Activated CD8-positive, alpha-beta T cell treated with anti-CD3 and anti-CD28 coated beads for 36 hours (primary cell): Measurements from ENCODE around the gene KHNYN. TPM values are rescaled to one million over a fixed set of nuclear protein-coding genes. Genes with fewer than 3 reads are reported as not detected.
A peak's percentile ranks its signal among the peaks of the same experiment; 100 is the strongest.

Source experiments
- ATAC-seq: fragments of 200-7000 bp; cut with Tn5 transposase; one replicate; pipeline ENCODE4 v1.10.0; 2021; ENCODE audit warnings: mild to moderate bottlenecking, moderate library complexity
- CTCF ChIA-PET: fragments of 350-600 bp; sonication (Branson Sonifier 250); formaldehyde crosslinking; loops from one replicate; lab custom pipeline; 2021; ENCODE audit warnings: antibody characterized with exemption; lab: Charles Lee
- POLR2A ChIA-PET: fragments of 350-600 bp; sonication (Branson Sonifier 250); formaldehyde crosslinking; loops from one replicate; lab custom pipeline; 2021; ENCODE audit warnings: antibody characterized with exemption; lab: Charles Lee
- DNase-seq: peaks from one replicate; pipeline ENCODE4 v3.0.0-alpha.2; 2020
- H3K27ac Mint-ChIP-seq: one replicate; pipeline ENCODE4 v1.8.0; 2021; ENCODE audit warnings: mild to moderate bottlenecking, mixed read lengths
- H3K27me3 Mint-ChIP-seq: one replicate; pipeline ENCODE4 v1.8.0; 2021; ENCODE audit warnings: mixed read lengths
- H3K36me3 Mint-ChIP-seq: one replicate; pipeline ENCODE4 v1.8.0; 2021; ENCODE audit warnings: low read depth, mixed read lengths
- H3K4me1 Mint-ChIP-seq: one replicate; pipeline ENCODE4 v1.8.0; 2021; ENCODE audit warnings: low read depth, mixed read lengths
- H3K4me3 Mint-ChIP-seq: one replicate; pipeline ENCODE4 v1.8.0; 2021; ENCODE audit warnings: mild to moderate bottlenecking, moderate library complexity, mixed read lengths
- H3K9me3 Mint-ChIP-seq: one replicate; pipeline ENCODE4 v1.8.0; 2021; ENCODE audit warnings: mixed read lengths
- intact Hi-C: fragments of 100-400 bp; cut with micrococcal nuclease; formaldehyde crosslinking; loops from one replicate; pipeline ENCODE4 v1.10.0; 2022
- total RNA-seq, 2 experiments: library from RNA; stranded (reverse); gene quantifications; one replicate each; pipeline ENCODE4 v1.2.3, GENCODE V29; 2021
- TF ChIP-seq, protein P1 (sequence below): fragments of 200-600 bp; IDR thresholded peaks from one replicate; pipeline ENCODE4 v1.8.0; 2022; ENCODE audit warnings: antibody characterized with exemption, mild to moderate bottlenecking

Gene KHNYN
- total RNA-seq, 2 experiments from 2014 or later: 47.5 to 51.7 TPM

DNA sequence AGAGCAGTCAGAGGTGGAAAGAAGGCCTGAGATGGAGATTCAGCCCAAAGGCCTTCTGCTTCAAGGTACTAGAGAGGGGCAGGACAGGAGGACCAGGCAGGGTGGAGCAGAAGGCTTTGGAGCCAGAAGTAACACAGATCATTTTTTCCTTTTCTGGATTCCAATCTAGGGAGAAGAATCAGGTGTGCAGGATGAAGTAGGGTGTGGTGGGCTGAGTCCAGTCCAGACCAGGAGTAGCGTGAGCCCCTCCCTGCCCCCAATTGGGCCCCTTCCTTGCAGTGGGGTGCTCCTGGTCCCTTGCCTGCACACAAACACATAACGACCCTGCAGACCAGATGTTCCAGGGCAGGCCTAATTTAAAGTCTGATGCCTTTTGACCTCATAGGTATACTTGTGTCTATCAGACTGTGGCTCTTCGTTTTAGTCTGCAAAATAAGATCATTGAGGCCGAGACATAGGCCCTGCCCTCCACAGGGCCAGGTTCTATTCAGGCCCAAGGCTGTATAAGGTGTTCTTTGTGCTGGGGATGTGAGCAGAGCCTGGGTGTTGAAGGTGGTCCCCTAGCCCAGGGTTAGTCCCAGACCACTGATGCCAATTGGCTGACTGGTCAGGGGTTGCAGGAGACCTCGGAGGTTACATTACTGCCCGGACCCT lies 32.0 kb upstream of the KHNYN start:
- ATAC-seq: no peak
- Mint-ChIP-seq H3K36me3 (no peaks in the 10 kb centered on the region), H3K4me3 (no peak overlapping the region), H3K27ac (no peak overlapping the region), H3K4me1 (peaks cover 3% of the 10 kb centered on the region), H3K9me3 (no peaks in the 10 kb centered on the region), H3K27me3 (peaks cover 8% of the 10 kb centered on the region)
- CTCF ChIA-PET: interaction anchor here (0.9 to 3.6 kb wide), 4 partner anchors 27 to 155 kb away, joined by 3 to 14 read pairs (median 6); partner anchors contain the start of gene TINF2
- intact Hi-C loops: no loop called here
- POLR2A ChIA-PET: interaction anchor here (0.6 kb wide), 1 partner anchor 87 kb away, joined by 3 read pairs; no protein-coding TSS in a partner anchor
- no peak for DNase-seq
- TF ChIP-seq, protein P1, sequence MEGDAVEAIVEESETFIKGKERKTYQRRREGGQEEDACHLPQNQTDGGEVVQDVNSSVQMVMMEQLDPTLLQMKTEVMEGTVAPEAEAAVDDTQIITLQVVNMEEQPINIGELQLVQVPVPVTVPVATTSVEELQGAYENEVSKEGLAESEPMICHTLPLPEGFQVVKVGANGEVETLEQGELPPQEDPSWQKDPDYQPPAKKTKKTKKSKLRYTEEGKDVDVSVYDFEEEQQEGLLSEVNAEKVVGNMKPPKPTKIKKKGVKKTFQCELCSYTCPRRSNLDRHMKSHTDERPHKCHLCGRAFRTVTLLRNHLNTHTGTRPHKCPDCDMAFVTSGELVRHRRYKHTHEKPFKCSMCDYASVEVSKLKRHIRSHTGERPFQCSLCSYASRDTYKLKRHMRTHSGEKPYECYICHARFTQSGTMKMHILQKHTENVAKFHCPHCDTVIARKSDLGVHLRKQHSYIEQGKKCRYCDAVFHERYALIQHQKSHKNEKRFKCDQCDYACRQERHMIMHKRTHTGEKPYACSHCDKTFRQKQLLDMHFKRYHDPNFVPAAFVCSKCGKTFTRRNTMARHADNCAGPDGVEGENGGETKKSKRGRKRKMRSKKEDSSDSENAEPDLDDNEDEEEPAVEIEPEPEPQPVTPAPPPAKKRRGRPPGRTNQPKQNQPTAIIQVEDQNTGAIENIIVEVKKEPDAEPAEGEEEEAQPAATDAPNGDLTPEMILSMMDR: no peak

DNA sequence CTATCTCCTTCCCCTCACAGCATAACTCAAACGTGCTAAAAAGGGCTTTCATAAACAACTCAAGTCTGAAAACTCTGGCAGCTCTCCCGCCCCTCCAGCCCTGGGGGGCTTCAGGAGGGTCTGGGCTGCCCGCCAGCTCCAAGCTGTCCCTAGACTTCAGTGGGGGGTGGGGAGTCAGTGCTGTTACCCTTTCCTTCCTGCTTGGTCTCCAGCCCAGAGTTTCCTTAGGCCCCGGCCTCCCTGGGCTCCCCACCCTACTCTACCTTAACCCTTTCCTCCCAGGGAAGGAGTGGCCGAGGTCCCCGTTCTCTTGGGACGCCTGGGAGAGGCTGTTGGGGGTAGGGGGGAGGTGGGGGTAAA lies 31.5 kb upstream of the KHNYN start:
- Mint-ChIP-seq H3K9me3 (no peaks in the 10 kb centered on the region), H3K36me3 (no peaks in the 10 kb centered on the region), H3K4me1 (peaks cover 3% of the 10 kb centered on the region), H3K27me3 (peaks cover 8% of the 10 kb centered on the region), H3K27ac (no peak overlapping the region), H3K4me3 (no peak overlapping the region)
- TF ChIP-seq, protein P1: no peak
- ATAC-seq (no peak), DNase-seq (no peak)
- ChIA-PET POLR2A (no interaction called here), CTCF (interaction anchor here (0.9 to 3.9 kb wide), 3 partner anchors 12 to 156 kb away, joined by 3 to 15 read pairs (median 8); partner anchors contain the start of gene TINF2)
- intact Hi-C loops: no loop called here

DNA sequence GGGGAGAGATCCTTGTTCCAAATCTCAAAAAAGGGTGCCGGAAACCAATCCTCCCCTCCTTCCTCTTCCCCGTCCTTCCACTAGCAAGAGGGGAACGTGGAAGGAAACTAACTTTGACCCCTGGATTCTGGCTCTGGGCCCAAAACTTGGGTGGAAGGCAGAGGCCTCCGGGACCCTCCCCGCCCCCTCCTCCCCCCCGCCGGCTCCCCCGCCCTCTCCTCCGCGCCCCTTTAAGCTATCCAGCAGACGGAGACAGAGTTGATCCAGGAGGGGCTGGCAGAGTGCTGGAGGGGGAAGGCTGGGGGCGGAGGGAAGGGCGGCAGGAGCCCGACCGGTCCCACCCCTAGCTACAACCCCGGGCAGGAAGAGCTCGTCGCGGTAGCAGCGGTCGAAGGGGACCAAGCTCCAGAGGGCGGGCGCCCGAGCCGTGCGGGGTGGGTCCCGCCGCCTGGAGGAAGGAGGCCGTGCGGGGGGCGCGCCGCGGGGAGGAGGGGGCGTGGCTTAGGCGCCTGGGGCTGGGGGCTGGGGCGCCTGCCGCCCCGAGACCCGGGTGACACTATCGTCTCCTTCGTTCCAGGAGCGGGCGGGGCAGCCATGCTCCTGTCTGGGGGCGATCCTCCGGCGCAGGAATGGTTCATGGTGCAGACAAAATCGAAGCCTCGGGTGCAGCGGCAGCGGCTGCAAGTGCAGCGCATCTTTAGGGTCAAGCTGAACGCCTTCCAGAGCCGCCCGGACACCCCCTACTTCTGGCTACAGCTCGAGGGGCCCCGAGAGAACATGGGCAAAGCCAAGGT lies 30.9 kb upstream of the KHNYN start, which contains the start of gene NYNRIN:
TSS of gene NYNRIN (plus strand) at position 351 of the 794 bp plus-strand sequence. CDS start at position 595, 244 bp downstream.
- no peaks in the 10 kb centered on the region for H3K9me3 Mint-ChIP-seq
- peaks cover 9% of the 10 kb centered on the region for H3K27me3 Mint-ChIP-seq
- ChIA-PET CTCF (interaction anchor here (0.9 to 3.9 kb wide), 4 partner anchors 11 to 156 kb away, joined by 3 to 15 read pairs (median 6); partner anchors contain the start of gene TINF2), POLR2A (no interaction called here)
- peaks cover 3% of the 10 kb centered on the region for H3K4me1 Mint-ChIP-seq
- peak within 1 kb of the TSS; percentile 25 for H3K4me3 Mint-ChIP-seq
- no peaks in the 10 kb centered on the region for H3K36me3 Mint-ChIP-seq
- TF ChIP-seq, protein P1: no peak
- intact Hi-C loops: no loop called here
- peak; percentile 38 for DNase-seq
- peak; percentile 88 for ATAC-seq
- H3K27ac Mint-ChIP-seq: no peak within 1 kb of the TSS

DNA sequence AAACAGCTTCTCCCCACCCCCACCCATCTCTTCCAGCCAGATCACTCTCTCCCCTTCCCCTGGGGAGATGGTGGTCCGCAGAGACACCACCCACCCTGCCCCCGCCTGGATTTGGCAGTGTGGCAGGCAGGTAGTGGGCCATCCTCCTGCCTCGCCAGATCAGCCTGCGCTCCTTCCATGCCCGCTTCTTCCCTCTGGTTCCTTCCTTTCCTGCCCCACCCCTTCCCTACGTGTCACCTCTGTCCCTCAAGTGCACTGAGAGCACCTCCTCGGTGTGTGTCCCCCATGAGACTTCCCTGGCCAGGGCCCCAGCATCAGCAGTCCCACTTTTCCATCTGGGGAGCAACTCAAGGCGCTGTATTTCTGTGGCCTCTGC lies 30.3 kb upstream of the KHNYN start:
- intact Hi-C loops: no loop called here

More for the DNA sequence above, 30.3 kb upstream of the KHNYN start:
- peaks cover 3% of the 10 kb centered on the region for H3K4me1 Mint-ChIP-seq
- peaks cover 10% of the 10 kb centered on the region for H3K27me3 Mint-ChIP-seq
- DNase-seq: no peak
- H3K36me3 Mint-ChIP-seq: no peaks in the 10 kb centered on the region
- no peaks in the 10 kb centered on the region for H3K9me3 Mint-ChIP-seq
- no peak overlapping the region for H3K27ac Mint-ChIP-seq
- no peak for ATAC-seq
- H3K4me3 Mint-ChIP-seq: peak overlapping the region; percentile 25
- ChIA-PET POLR2A (no interaction called here), CTCF (interaction anchor here (1.7 to 3.9 kb wide), 3 partner anchors 11 to 66 kb away, joined by 4 to 15 read pairs (median 8); no protein-coding TSS in a partner anchor)
- TF ChIP-seq, protein P1: no peak
